Stomach (tissue), 9 donors: ENCODE data around the gene TYW1. TPM values are rescaled to one million over a fixed set of nuclear protein-coding genes. Genes with fewer than 3 reads are reported as not detected.

Experiments
- DNase-seq, 2 donors: peaks; one replicate each; pipeline versions ENCODE4 v3.0.0 to v3.0.0-alpha.2; 2013 to 2019
- H3K27ac ChIP-seq, 5 donors: fragments of 200-600 bp in 4 of 5; sonication (generic) in 4 of 5; one replicate each; pipeline ENCODE4 v1.5.1; 2013 to 2019; ENCODE audit warnings: mild to moderate bottlenecking in 1 of 5, moderate library complexity in 1 of 5
- H3K27me3 ChIP-seq, 3 donors: fragments of 200-600 bp; sonication (generic); one replicate each; pipeline ENCODE4 v1.5.1; 2017 to 2019; ENCODE audit warnings: mixed run types in 1 of 3
- H3K36me3 ChIP-seq, 4 donors: fragments of 200-600 bp; sonication (generic); 1 replicate in 3 of 4; 2 replicates in 1 of 4; pipeline ENCODE4 v1.5.1; 2016 to 2019
- H3K4me1 ChIP-seq, 4 donors: fragments of 200-600 bp; sonication (generic); one replicate each; pipeline ENCODE4 v1.5.1; 2016 to 2019
- H3K4me3 ChIP-seq, 4 donors: fragments of 200-600 bp; sonication (generic) in 3 of 4; one replicate each; pipeline ENCODE4 v1.5.1; 2016 to 2019; ENCODE audit warnings: mild to moderate bottlenecking in 1 of 4
- H3K9me3 ChIP-seq, 4 donors: fragments of 200-600 bp; sonication (generic); one replicate each; pipeline ENCODE4 v1.5.1; 2016 to 2019
- EP300 ChIP-seq: sonication (generic); formaldehyde crosslinking; IDR thresholded peaks from one replicate; pipeline ENCODE4 v1.6.1; 2017; ENCODE audit warnings: antibody characterized with exemption
- POLR2A ChIP-seq, 4 donors: fragments of 450-650 bp; IDR thresholded peaks; one replicate each; pipeline ENCODE4 v1.6.1; 2016; ENCODE audit warnings: antibody characterized with exemption in 4 of 4, control low read depth in 2 of 4, mild to moderate bottlenecking in 1 of 4, moderate library complexity in 1 of 4
- POLR2AphosphoS5 ChIP-seq, 3 donors: sonication (generic); formaldehyde crosslinking; IDR thresholded peaks; one replicate each; pipeline ENCODE4 v1.6.1; 2016; ENCODE audit warnings: antibody characterized with exemption in 3 of 3
- WGBS, 5 donors: extraction: QIAGEN DNeasy Blood & Tissue Kit in 3 of 5; methylation state at CpG; one replicate each; pipeline versions ENCODE4 v1.1.5 to v1.1.7; 2013 to 2018; 5-methylcytosine and 5-hydroxymethylcytosine counted together
- intact Hi-C: fragments of 100-400 bp; cut with DNase I; formaldehyde crosslinking; loops from one replicate; pipeline ENCODE4 v1.15.1; 2023; ENCODE audit warnings: low total_unique reads
- polyA plus RNA-seq, 3 donors: library from polyadenylated mRNA; stranded (reverse); fragments of 200-250 nt; gene quantifications; one replicate each; pipeline ENCODE4 v1.2.3, GENCODE V29; 2013
- total RNA-seq, 5 donors: library from RNA; depleted of rRNA; stranded (reverse); fragments of >200 nt; gene quantifications; one replicate each; pipeline versions ENCODE4 v1.1.0 to v1.2.3, GENCODE V29; 2014 to 2016
- TF ChIP-seq, protein P1 (sequence below), 7 experiments: fragments of 450-650 bp in 4 of 7; fragments of 200-600 bp in 3 of 7; sonication (generic) in 3 of 7; IDR thresholded peaks; one replicate each; pipeline ENCODE4 v1.5.1; 2016 to 2019; ENCODE audit warnings: antibody characterized with exemption in 7 of 7, control low read depth in 2 of 7, mild to moderate bottlenecking in 1 of 7
- donor health status: healthy with polysubstance abuse.
- donor health status: Bipolar disorder and iron deficiency.
- donor health status: healthy.

The TYW1 gene
- total and polyA plus RNA-seq, 8 donors = 5.2 to 74.7 (median 11.0) TPM

- Histone ChIP-seq H3K4me1 (peaks cover 8 to 39% (median 16%) of the 10 kb centered on the region in 4 donors), H3K36me3 (peaks cover 67 to 100% (median 99%) of the 10 kb centered on the region in 4 donors), H3K27me3 (no peaks in the 10 kb centered on the region), H3K9me3 (no peaks in the 10 kb centered on the region), H3K27ac (no peak overlapping the region), H3K4me3 (no peak overlapping the region)
- intact Hi-C loops = no loop called here
- no peak for DNase-seq
- no peak for TF ChIP-seq POLR2A (IDR thresholded peaks at IDR 0.05)
- TF ChIP-seq, protein P1, sequence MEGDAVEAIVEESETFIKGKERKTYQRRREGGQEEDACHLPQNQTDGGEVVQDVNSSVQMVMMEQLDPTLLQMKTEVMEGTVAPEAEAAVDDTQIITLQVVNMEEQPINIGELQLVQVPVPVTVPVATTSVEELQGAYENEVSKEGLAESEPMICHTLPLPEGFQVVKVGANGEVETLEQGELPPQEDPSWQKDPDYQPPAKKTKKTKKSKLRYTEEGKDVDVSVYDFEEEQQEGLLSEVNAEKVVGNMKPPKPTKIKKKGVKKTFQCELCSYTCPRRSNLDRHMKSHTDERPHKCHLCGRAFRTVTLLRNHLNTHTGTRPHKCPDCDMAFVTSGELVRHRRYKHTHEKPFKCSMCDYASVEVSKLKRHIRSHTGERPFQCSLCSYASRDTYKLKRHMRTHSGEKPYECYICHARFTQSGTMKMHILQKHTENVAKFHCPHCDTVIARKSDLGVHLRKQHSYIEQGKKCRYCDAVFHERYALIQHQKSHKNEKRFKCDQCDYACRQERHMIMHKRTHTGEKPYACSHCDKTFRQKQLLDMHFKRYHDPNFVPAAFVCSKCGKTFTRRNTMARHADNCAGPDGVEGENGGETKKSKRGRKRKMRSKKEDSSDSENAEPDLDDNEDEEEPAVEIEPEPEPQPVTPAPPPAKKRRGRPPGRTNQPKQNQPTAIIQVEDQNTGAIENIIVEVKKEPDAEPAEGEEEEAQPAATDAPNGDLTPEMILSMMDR (IDR thresholded peaks at IDR 0.05) = no peak
- TF ChIP-seq POLR2AphosphoS5 (IDR thresholded peaks at IDR 0.05) = no peak
- no peak for TF ChIP-seq EP300
- WGBS, 5 donors = 90 to 95% (median 93%) methylated on average over 8 of the region's 8 CpGs
These were observed 45.9 kb upstream of the TYW1 start for GRCh38 chr7:66950763-66951162.

GRCh38 chr7:66952343-66953043 lies 44.1 kb upstream of the TYW1 start:
- WGBS, 5 donors = 58 to 75% (median 72%) methylated on average over 11 of the region's 11 CpGs
- Histone ChIP-seq H3K4me1 (peaks cover 5 to 22% (median 9%) of the 10 kb centered on the region in 4 donors), H3K4me3 (no peak overlapping the region), H3K27ac (peak overlapping the region in 3 of 5 donors; percentile 27 to 80 (median 54)), H3K9me3 (no peaks in the 10 kb centered on the region), H3K27me3 (no peaks in the 10 kb centered on the region), H3K36me3 (peaks cover 76 to 100% (median 100%) of the 10 kb centered on the region in 4 donors)
- DNase-seq = no peak
- intact Hi-C loops = no loop called here
- TF ChIP-seq POLR2AphosphoS5 (IDR thresholded peaks at IDR 0.05) (no peak), EP300 (no peak), POLR2A (IDR thresholded peaks at IDR 0.05) (no peak)
- TF ChIP-seq, protein P1 (IDR thresholded peaks at IDR 0.05) = no peak

GRCh38 chr7:66953044-66953427 lies 43.6 kb upstream of the TYW1 start:
- Histone ChIP-seq H3K4me3 (no peak overlapping the region), H3K36me3 (peaks cover 80 to 100% (median 100%) of the 10 kb centered on the region in 4 donors), H3K9me3 (no peaks in the 10 kb centered on the region), H3K4me1 (peaks cover 5 to 26% (median 9%) of the 10 kb centered on the region in 4 donors), H3K27me3 (no peaks in the 10 kb centered on the region), H3K27ac (peak overlapping the region in 2 of 5 donors; percentile 54 to 80)
- TF ChIP-seq POLR2A (IDR thresholded peaks at IDR 0.05) = no peak
- TF ChIP-seq EP300 = no peak
- peak in 1 of 3 donors; percentile 26 for TF ChIP-seq POLR2AphosphoS5 (IDR thresholded peaks at IDR 0.05)
- 39 to 70% (median 47%) methylated on average over 5 of the region's 5 CpGs for WGBS, 5 donors
- no peak for DNase-seq
- intact Hi-C loops = no loop called here

DNA sequence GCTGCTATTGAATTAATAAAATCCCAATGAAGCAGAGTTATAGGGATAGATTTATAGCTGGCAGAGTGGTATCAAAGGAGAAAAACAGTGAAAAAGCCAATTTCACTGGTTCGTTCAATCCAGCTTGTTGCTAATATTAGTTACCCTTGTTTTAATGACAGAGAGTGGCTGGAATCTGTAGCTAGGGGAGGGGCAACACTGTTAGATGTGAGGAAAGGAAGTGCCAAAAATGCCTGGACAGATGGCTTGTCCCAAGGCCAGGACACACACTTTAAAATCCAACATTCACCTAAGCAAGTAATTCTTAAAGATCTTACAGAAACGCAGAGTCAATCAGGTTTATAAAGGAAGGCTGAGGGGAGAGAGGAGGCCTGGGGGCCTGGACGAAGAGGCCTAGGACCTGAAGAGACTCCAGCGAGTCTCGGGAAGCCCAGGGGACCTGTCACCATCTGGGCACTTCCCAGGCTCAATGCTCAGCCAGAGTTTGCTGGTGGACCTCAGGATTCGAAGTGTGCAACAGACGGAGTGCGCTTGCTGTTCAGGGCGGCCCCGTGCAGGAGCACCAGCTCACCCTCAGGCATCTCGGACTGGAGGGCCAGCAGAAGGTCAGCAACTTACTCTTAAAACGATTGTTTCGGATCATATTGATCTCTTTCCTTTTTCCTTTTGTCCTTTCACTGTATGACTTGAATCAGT lies 38.9 kb upstream of the TYW1 start:
- H3K4me1 ChIP-seq = peaks cover under 1 to 23% (median 2%) of the 10 kb centered on the region in 4 donors
- no peak overlapping the region for H3K4me3 ChIP-seq
- intact Hi-C loops = no loop called here
- peak overlapping the region in 1 of 5 donors; percentile 10 for H3K27ac ChIP-seq
- WGBS, 5 donors = 84 to 91% (median 88%) methylated on average over 12 to 13 of the region's 13 CpGs
- DNase-seq = no peak
- no peaks in the 10 kb centered on the region for H3K9me3 ChIP-seq
- no peaks in the 10 kb centered on the region for H3K27me3 ChIP-seq
- TF ChIP-seq, protein P1 (IDR thresholded peaks at IDR 0.05) = no peak
- peaks cover 49 to 84% (median 80%) of the 10 kb centered on the region in 4 donors for H3K36me3 ChIP-seq
